ENCODE results near the gene CCDC83.
A peak's percentile ranks its signal among the peaks of the same experiment; 100 is the strongest.
"Not testable (repeated sequence)": the region's sequence is repeated elsewhere in the genome, so short reads cannot be mapped to it uniquely, and the experiment has no call there.

Gene CCDC83

GRCh38 chr11:85840932-85841331, 14.3 kb upstream of the CCDC83 start:
- DNase-seq, result not testable (repeated sequence)

GRCh38 chr11:85843929-85844328, 11.3 kb upstream of the CCDC83 start:
- no peak for DNase-seq

- DNase-seq, result no peak
These were observed 10.6 kb upstream of the CCDC83 start for GRCh38 chr11:85844439-85845123.

- DNase-seq, result no peak
These were observed 10.0 kb upstream of the CCDC83 start for GRCh38 chr11:85845124-85845631.

- DNase-seq, result no peak
These were observed 7.7 kb upstream of the CCDC83 start for GRCh38 chr11:85847436-85847835.

GRCh38 chr11:85848006-85848405, 7.2 kb upstream of the CCDC83 start:
- no peak for DNase-seq

GRCh38 chr11:85848556-85848955, 6.6 kb upstream of the CCDC83 start:
- DNase-seq, result no peak

GRCh38 chr11:85852754-85853153, 2.4 kb upstream of the CCDC83 start:
- DNase-seq, result not testable (repeated sequence)

GRCh38 chr11:85853541-85853940, 1.6 kb upstream of the CCDC83 start:
- DNase-seq, result not testable (repeated sequence)

- no peak for DNase-seq
These were observed 999 bp upstream of the CCDC83 start for GRCh38 chr11:85854212-85854556.

GRCh38 chr11:85854557-85855340, 434 bp upstream of the CCDC83 start:
- peak; percentile 98 for DNase-seq

GRCh38 chr11:85857098-85857497, 1.9 kb downstream of the CCDC83 start:
- DNase-seq, result no peak

GRCh38 chr11:85859541-85859940, 4.4 kb downstream of the CCDC83 start:
- DNase-seq, result not testable (repeated sequence)

- DNase-seq, result no peak
These were observed 8.7 kb downstream of the CCDC83 start for GRCh38 chr11:85863855-85864254.

GRCh38 chr11:85866137-85866827, 11.1 kb downstream of the CCDC83 start:
- DNase-seq, result no peak

- no peak for DNase-seq
These were observed 12.6 kb downstream of the CCDC83 start for GRCh38 chr11:85867751-85868150.

GRCh38 chr11:85869781-85870180, 14.6 kb downstream of the CCDC83 start:
- DNase-seq, result no peak

GRCh38 chr11:85874265-85874664, 19.1 kb downstream of the CCDC83 start:
- DNase-seq, result no peak

GRCh38 chr11:85875505-85875904, 20.3 kb downstream of the CCDC83 start:
- DNase-seq, result no peak

GRCh38 chr11:85884581-85885021, 29.4 kb downstream of the CCDC83 start:
- DNase-seq, result no peak

- DNase-seq, result no peak
These were observed 31.2 kb downstream of the CCDC83 start for GRCh38 chr11:85886089-85887056.

GRCh38 chr11:85889108-85889507, 33.9 kb downstream of the CCDC83 start:
- DNase-seq, result no peak

Data from NCI-H510A treated with DMSO at 0.1 percent for 48 hours (cell line).